ENCODE results near the gene NOP16.

The NOP16 gene

DNA sequence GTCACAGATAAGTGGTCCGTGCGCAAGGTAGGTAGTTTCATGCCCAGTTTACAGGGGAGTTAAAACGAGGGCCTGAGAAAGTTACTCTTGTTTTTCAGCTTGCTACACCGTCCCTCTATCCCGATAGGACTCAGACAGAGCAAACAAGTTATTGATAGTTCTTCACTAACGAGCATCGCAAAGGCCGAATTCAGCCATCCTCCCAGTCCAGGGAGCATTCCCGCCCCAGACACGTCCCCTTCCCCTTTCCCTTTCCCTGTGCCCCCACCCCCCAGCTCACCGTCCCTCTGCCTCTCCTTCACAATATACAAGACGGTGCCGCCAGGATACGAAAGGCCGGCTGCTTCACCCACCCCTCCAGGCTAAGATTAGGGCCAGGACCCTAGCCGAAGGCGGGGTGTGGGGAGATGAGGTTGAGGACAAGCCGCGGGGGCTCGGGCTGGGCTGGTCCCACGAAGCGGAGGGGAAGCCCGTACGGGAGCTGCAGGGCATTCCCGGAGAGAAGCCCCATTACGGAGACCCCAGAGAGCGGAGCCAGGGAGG, 27.4 kb downstream of the NOP16 start:
- no peak for DNase-seq (ENCODE audit: low spot score)

DNA sequence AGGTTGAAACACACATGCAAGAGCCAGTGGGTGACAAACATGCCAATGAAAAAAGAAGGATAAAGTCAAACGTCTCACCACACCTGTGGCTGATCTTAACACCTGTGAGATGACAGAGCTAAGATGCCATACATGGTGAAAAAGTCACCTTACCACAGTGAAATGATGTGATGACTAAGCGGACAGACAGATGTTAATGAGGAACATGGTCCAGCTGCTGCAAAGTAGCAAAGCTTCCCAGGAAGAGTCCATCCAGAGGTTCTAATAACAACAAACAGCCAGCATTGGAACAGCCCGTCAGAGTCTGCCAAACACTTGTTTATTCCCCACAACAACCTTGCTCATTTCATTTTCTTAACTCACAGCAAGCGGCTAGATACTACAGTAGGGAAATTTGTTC, 28.7 kb downstream of the NOP16 start:
- DNase-seq (ENCODE audit: low spot score): no peak

DNA sequence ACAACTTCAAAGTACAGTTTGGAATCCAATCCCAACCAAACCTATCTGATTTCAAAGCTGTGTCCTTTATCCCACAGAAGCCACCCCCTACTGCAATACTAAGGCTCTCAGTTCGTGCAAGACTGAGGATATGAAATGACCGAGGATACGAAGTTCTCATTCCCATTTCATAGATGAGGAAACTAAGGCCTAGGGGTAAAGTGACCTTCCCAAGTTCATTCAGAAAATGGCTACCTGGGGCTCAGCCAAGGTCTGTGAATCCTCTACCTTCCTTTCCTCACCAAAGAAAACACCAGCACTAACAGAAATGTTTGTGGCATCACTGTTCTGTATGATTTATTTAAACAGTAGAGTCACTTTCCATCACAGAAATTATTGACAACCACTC, 32.2 kb downstream of the NOP16 start:
- no peak for DNase-seq (ENCODE audit: low spot score)

DNA sequence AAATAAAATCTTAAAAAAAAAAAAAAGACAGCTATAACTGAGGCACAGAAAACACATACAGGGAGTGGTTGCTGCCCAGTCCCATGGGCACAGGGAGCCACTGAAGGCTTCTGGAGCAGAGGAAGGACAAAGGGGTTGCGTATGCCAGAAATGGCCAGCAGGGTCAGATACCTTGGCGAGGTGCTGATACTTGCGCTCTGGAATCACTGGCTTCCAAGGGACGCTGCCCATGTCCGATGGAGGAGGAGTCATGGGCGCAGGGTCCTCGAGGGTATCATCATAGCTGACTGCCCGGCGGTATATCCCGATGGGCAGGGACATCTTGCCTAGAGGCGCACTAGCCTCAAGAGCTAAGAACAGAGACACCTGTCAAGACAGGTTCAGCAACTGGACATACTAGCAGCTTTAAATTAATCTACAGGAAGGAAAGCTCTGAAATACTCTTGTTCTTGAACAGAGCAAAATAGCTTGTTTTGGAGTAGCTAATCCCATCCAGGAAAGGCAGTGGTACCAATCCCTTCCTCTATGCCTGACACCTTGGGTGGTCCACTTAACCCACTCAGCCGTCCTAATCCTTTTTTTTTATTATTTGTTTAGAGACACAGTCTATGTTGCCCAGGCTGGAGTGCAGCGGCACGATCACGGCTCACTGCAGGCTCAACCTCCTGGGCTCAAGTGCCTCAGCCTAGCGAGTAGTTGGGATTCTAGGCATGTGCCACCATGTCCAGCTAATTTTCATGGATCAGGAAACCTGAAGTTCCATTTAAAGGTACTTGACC, 32.8 kb downstream of the NOP16 start:
- no peak for DNase-seq (ENCODE audit: low spot score)

DNA sequence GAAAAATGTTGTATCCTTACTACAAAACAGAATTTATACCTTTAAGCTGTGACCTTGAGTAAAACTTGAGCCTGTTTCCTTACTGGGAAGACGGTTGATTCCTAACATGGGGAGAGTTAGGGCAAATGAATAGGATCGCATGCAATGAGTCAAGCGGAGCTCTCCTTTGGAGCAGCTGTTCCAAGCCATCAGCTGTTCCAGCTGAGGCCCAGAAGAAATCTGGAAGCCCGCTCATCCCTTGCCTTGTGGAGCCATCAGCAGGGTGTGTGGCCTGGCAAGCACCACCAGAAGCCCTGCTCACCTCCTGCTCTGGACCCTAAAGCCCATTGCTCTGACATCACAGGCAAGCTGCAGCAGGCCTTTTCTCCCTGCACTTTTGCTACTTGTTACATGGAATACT, 34.9 kb downstream of the NOP16 start:
- no peak for DNase-seq (ENCODE audit: low spot score)

DNA sequence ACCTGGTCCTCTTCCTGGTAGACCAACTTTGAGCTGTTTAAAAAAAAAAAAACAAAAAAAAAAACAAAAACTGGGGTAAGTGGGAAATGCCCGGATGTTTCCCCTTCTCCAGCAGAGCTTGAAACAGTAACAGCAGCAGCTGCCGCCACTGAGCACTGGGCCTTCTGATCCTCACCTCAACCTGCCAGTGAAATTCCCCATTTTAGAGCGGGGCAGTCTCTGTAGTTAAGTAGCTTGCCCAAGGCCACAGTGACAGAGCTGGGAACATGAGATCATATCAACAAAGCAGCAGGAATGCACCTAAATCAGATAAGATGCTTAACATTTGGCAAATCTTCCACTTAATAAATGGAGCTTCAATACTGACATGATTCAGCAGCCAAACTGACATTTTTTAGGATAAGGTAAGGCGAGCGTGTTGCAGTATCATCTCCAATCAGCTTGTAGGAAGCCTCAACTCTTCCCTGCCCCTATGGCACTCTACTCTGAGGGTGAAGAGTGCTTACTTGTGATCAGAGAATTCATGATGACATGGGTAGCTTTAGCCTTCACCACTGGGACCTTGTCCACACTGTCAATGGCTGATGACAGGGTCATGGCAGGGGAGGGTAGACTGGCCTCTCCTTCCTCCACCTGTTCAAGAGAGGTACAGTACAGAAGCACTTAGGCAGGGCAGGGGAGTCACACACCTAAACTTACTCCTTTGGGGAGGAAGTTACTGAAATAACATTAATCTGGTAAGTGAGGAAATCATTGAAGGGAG, 36.1 kb downstream of the NOP16 start:
- DNase-seq (ENCODE audit: low spot score): no peak

DNA sequence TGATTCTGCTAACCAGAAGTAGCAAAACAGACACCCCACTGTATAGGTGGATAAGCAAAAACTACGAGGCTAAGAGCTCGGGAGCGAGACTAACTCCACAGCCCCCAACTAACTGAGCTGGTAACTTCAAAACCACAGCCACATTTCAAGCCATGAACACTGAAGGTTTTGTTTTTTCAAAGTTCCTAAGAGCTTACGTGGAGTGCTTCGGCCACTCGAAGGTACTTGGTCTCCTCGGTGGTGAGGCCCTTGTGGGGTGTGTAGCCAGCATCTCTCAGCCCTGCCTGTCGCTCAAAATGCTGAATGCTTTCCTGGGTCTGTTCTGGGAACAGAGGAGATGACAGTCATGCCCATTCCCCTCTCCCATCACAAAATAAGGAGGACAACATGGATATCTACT, 38.0 kb downstream of the NOP16 start:
- no peak for DNase-seq (ENCODE audit: low spot score)

DNA sequence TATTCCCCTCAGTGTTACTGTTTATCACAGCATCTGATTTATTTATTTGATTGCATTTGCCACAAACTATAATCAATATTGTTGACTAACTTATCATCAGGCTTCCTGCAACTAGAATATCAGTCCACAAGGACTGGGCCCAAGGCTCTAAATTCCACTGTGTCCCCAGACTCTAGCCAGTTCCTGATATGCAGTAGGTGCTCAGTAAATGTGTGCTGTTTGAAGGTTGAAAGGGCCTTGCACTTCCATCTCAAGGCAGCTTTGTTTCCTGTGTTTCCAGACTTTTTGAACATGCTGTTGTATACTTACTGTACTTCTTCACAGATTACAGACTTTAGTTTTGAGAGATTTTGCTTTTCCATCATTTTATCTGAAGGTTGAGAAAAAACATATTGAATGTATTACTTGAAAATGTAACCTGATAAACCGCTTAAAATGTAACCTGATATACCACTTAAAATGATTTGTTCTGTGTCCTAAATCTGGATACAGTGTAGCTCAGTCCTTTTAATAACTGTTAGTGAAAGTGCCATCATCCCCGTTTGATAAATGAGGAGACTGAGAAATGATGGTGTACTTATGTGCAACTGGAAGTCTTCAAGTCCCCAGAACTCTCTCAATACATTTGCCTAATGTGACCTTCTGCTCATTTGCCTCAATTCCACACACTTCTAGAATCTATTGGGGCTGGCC, 45.5 kb downstream of the NOP16 start:
- DNase-seq (ENCODE audit: low spot score): no peak

DNA sequence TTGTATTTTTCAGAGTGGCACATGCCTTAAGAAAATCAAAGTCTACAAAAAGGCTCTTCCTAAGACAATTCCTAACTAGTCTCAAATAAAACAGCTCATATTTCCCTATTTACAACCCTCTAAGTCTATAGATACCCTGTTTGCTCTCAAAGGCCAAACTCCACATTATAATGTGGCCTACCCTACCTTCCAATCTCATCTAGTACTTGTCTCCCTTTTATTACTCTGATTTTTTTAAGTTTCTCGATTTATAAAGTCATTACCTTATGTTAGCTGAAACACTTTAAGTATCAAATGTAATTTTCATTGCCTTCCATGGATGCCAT, 46.3 kb downstream of the NOP16 start:
- DNase-seq (ENCODE audit: low spot score): no peak

DNA sequence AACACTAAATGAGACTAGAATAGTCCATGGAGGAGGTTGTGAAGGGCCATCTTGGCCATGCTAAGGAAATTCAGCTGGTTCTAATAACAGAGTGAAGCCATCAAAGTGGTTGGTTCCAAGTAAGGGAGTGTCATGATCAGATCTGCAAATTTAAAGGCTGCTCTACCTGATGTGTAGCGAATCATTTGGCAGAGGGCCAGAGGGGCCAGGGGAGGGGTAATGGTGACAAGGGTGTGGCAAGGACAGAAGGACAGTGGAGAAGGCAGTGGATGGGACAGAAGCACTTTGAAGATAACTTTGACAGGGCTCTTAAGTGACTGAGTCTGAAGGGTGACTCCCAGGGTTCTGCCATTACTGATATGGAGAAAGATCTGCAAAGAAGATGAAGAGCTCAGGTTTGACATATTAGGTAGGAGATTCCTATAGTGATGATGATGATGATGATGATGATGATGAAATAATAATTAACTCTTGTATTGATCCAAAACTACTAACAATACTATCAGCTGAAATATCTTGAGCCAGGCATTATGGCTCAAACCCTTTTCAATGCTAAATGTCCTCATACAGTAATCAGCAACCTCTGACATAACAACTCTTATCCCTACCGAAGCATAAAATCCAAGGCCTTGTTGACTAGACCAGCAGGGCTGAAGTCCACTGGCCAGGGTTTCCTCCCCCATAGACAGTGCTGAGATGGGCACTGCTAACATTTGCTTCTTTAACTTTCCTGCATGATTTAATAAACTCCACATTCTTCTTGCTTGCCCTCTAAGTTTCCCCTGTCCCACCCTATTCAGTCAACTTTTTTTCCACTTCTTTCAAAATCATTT, 46.9 kb downstream of the NOP16 start:
- no peak for DNase-seq (ENCODE audit: low spot score)

DNA sequence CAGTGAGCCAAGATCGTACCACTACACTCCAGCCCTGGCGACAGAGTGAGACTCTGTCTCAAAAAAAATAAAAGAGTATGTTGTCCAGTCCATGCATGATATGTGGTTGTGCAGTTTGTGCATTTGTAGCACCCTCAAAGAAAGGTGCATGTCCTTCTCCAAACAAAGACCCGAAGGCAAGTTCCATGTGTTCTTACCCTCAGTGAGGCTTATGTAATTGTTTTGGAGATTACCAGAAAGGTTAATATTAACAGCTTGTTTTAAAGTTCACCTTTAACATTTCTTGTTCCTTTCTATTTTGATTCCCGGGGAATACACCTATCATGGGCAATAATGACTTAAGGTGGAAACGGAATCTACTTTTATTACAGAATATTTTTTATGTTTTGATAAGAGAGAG, 49.1 kb downstream of the NOP16 start:
- DNase-seq (ENCODE audit: low spot score): no peak

DNA sequence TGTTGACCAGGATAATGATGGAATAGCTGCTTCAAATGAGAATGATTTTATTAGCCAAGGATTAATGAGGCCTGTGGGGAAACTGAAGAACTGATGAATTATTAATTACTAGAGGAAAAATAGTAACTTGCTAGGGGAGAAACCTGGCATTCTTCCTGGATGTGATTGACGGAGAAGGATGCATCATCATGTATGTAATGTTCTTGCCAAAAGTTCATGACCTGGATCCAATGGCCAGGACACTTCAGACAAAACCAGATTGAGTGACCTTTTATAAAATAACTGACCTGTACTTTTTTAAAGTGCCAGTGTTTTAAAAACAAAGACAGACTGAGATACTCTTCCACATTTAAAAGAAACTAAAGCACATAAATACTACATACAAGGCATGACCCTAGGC, 50.5 kb downstream of the NOP16 start:
- DNase-seq (ENCODE audit: low spot score): no peak

DNA sequence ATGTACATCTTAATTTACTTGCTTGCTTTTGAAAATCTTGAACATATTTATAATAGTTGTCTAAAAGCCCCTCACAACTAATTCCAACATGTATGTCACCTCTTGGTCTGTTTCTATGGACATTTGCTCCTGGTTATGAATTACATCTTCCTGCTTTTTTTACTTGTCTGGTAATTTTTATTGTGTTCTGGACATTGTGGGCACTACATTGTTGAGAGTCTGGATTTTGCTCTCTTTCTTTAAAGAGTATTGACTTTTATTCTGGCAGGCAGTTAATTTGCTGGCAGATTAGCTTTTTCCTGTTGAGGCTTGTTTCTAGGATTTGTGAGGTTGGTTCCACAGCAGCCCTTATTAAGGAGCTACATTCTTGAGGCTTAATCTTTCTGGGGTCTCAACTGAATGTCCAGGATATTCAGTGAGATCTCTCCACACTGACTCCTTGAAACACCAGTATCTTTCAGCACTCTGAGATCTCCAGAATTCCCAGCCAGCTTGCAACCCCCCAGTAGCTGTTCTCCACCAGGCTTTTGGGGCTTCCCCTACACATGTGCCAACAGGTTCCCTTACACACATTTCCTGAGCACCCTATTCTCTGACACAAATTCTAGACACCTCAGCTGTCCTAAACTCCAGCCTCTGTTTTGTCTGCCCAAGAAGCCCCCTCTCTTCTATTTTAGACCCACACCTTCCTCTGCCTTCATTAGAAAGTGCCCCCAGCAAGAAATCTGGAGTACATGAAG, 54.2 kb downstream of the NOP16 start:
- DNase-seq (ENCODE audit: low spot score): no peak

Measured in CD4-positive, alpha-beta T cell treated with Interleukin-2 at 100 ng/mL for 4 hours (primary cell).